Gastrocnemius medialis (tissue), 4 donors: ENCODE results near the gene SLC9A4.

Experiments used
- POLR2A ChIP-seq, 2 donors: fragments of 450-650 bp; IDR thresholded peaks; one replicate each; pipeline ENCODE4 v1.6.1; 2017; ENCODE audit warnings: antibody characterized with exemption in 2 of 2, mild to moderate bottlenecking in 2 of 2, moderate library complexity in 2 of 2
- TF ChIP-seq, protein P1 (sequence below), 5 experiments: fragments of 450-650 bp in 3 of 5; fragments of 200-600 bp in 2 of 5; sonication (generic) in 2 of 5; IDR thresholded peaks in 4 of 5; conservative IDR thresholded peaks in 1 of 5; 1 replicate in 4 of 5; 2 replicates in 1 of 5; pipeline ENCODE4 v1.5.1; 2016 to 2019; ENCODE audit warnings: antibody characterized with exemption in 5 of 5, mild to moderate bottlenecking in 3 of 5, moderate library complexity in 3 of 5

DNA sequence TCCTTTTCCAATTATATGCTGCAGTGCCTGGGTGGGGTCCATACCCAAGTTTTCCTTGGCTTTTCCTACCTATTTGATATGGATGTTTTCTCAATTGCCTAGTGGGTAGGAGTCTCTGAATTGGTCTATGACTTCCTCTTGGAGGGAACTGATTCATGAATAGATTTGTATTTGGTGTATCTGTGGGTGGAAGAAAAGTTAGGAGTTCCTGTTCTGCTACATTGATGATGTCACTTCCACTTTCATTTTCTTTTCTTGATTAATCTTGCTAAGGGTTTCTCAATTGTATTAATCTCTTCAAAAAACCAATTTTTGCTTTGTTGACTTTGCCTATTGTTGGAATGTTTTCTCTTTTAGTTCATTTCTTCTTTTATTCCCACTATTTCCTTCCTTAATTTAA, 108.9 kb downstream of the SLC9A4 start:
- TF ChIP-seq, protein P1, sequence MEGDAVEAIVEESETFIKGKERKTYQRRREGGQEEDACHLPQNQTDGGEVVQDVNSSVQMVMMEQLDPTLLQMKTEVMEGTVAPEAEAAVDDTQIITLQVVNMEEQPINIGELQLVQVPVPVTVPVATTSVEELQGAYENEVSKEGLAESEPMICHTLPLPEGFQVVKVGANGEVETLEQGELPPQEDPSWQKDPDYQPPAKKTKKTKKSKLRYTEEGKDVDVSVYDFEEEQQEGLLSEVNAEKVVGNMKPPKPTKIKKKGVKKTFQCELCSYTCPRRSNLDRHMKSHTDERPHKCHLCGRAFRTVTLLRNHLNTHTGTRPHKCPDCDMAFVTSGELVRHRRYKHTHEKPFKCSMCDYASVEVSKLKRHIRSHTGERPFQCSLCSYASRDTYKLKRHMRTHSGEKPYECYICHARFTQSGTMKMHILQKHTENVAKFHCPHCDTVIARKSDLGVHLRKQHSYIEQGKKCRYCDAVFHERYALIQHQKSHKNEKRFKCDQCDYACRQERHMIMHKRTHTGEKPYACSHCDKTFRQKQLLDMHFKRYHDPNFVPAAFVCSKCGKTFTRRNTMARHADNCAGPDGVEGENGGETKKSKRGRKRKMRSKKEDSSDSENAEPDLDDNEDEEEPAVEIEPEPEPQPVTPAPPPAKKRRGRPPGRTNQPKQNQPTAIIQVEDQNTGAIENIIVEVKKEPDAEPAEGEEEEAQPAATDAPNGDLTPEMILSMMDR (IDR thresholded peaks at IDR 0.05 in 4 of 5, conservative IDR thresholded peaks at IDR 0.05 in 1 of 5) = no peak
- TF ChIP-seq POLR2A (IDR thresholded peaks at IDR 0.05) = no peak
